ENCODE results near the gene NDUFAF3.
"Not testable (repeated sequence)": the region's sequence is repeated elsewhere in the genome, so short reads cannot be mapped to it uniquely, and the experiment has no call there.

NDUFAF3 gene

GRCh38 chr3:48999085-48999858, 22.6 kb upstream of the NDUFAF3 start:
- DNase-seq (ENCODE audit: insufficient read length, low spot score) (no peak), FAIRE-seq (no peak)
- 0 out of 2 replicates have a peak, but pooled peaks have one; percentile 25 for TF ChIP-seq POLR2AphosphoS5 (IDR thresholded peaks at IDR 0.05; ENCODE audit: low read depth, low read length)
- no peak for TF ChIP-seq PAX5 (IDR thresholded peaks at IDR 0.05; ENCODE audit: insufficient read depth, low read length, severe bottlenecking)
- no peak for TF ChIP-seq SPI1 (IDR thresholded peaks at IDR 0.05; ENCODE audit: low read depth, low read length)

DNA sequence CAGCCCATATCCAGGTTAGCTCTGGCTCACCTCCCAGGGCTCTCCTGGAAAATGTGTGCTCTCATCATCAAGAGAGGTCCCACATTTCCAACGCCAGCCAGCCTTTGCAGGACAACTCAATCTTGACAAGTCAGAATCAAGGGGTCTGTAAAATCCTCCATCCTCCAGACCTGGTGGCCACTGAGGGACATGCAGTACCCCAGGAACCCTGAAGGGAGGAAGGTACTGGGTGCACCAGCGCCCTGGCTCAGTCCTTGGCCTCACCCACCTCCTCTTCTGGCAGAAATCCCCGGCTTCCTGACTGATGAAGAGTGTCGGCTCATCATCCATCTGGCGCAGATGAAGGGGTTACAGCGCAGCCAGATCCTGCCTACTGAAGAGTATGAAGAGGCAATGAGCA, 20.8 kb upstream of the NDUFAF3 start:
- no peak for TF ChIP-seq PAX5 (IDR thresholded peaks at IDR 0.05; ENCODE audit: insufficient read depth, low read length, severe bottlenecking)
- TF ChIP-seq SPI1 (IDR thresholded peaks at IDR 0.05; ENCODE audit: low read depth, low read length), result no peak
- TF ChIP-seq POLR2A (IDR thresholded peaks at IDR 0.05; ENCODE audit: low read depth, low read length), result no peak
- no peak for TF ChIP-seq POLR2AphosphoS5 (IDR thresholded peaks at IDR 0.05; ENCODE audit: low read depth, low read length)
- DNase-seq (ENCODE audit: insufficient read length, low spot score) (no peak), FAIRE-seq (no peak)

DNA sequence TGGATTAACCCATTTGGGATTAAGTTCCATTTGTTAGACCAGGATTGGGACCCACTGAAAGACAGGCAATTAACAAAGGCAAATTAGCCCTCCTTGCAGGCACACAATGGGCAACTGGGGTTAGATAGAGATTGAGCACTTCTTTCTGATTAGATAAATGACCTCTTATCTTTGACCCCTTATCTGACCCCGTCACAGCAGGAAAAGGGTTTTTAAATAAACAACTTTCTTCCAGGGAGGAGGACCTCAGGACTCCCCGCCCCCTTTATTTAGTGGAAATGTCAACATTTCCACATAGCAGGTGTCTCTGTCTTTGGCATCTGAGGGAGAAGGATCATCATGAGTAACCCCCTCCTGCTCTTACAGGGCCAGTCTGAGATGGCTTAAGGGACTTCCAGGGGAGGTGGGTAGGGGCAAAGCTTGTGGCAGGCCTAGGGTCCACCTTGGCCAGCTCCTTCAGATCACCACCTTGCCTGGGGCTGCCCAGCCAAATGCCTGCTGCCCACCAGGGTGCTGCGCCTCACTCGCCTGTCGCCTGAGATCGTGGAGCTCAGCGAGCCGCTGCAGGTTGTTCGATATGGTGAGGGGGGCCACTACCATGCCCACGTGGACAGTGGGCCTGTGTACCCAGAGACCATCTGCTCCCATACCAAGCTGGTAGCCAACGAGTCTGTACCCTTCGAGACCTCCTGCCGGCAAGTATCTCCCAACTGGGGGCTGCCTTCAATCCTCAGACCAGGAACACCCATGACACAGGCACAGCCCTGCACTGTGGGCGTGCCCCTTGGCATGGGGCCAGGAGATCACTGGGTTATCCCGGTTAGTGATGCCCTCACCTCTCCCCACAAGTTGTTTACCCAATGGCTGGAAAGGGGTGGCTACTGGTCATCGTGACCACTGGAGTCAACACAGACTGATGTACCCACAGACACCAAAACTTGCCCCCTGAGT, 17.3 kb upstream of the NDUFAF3 start:
- no peak for TF ChIP-seq TAF1 (IDR thresholded peaks at IDR 0.05; ENCODE audit: low read depth, low read length)
- TF ChIP-seq POLR2AphosphoS5 (IDR thresholded peaks at IDR 0.05; ENCODE audit: low read depth, low read length), result no peak
- TF ChIP-seq POLR2A (IDR thresholded peaks at IDR 0.05; ENCODE audit: low read depth, low read length), result no peak
- FAIRE-seq (no peak), DNase-seq (ENCODE audit: insufficient read length, low spot score) (no peak)

- TF ChIP-seq POLR2A (IDR thresholded peaks at IDR 0.05; ENCODE audit: low read depth, low read length), result no peak
- TF ChIP-seq PAX5 (IDR thresholded peaks at IDR 0.05; ENCODE audit: insufficient read depth, low read length, severe bottlenecking), result no peak
- TF ChIP-seq POLR2AphosphoS5 (IDR thresholded peaks at IDR 0.05; ENCODE audit: low read depth, low read length), result no peak
- no peak for TF ChIP-seq POU2F2 (IDR thresholded peaks at IDR 0.05; ENCODE audit: low read depth, low read length)
- TF ChIP-seq SPI1 (IDR thresholded peaks at IDR 0.05; ENCODE audit: low read depth, low read length), result no peak
- TF ChIP-seq TAF1 (IDR thresholded peaks at IDR 0.05; ENCODE audit: low read depth, low read length), result no peak
- FAIRE-seq (no peak), DNase-seq (ENCODE audit: insufficient read length, low spot score) (no peak)
These were observed 16.6 kb upstream of the NDUFAF3 start for GRCh38 chr3:49005303-49005680.

DNA sequence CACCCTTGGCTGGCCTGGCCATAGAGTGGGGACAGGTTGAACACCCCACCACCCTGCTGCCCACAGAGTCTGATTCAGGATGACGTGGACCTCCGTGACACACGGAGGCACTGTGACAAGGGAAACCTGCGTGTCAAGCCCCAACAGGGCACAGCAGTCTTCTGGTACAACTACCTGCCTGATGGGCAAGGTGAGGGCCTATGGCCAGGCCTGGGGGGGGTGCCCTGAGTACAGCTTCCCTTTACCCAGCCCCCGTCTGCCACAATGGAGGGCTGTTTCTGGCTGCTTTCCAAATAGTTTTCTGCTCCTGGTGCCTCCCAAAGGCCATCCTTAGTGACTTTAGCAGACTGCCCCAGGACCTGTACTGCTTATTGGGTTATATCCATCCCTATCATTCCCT, 15.9 kb upstream of the NDUFAF3 start:
- TF ChIP-seq TAF1 (IDR thresholded peaks at IDR 0.05; ENCODE audit: low read depth, low read length), result no peak
- no peak for TF ChIP-seq PAX5 (IDR thresholded peaks at IDR 0.05; ENCODE audit: insufficient read depth, low read length, severe bottlenecking)
- TF ChIP-seq SPI1 (IDR thresholded peaks at IDR 0.05; ENCODE audit: low read depth, low read length), result no peak
- TF ChIP-seq POLR2A (IDR thresholded peaks at IDR 0.05; ENCODE audit: low read depth, low read length), result no peak
- no peak for TF ChIP-seq POLR2AphosphoS5 (IDR thresholded peaks at IDR 0.05; ENCODE audit: low read depth, low read length)
- no peak for TF ChIP-seq POU2F2 (IDR thresholded peaks at IDR 0.05; ENCODE audit: low read depth, low read length)
- DNase-seq (ENCODE audit: insufficient read length, low spot score) (no peak), FAIRE-seq (no peak)

- TF ChIP-seq PAX5 (IDR thresholded peaks at IDR 0.05; ENCODE audit: insufficient read depth, low read length, severe bottlenecking) (no peak), POLR2A (IDR thresholded peaks at IDR 0.05; ENCODE audit: low read depth, low read length) (no peak), SPI1 (IDR thresholded peaks at IDR 0.05; ENCODE audit: low read depth, low read length) (no peak), POU2F2 (IDR thresholded peaks at IDR 0.05; ENCODE audit: low read depth, low read length) (no peak), TAF1 (IDR thresholded peaks at IDR 0.05; ENCODE audit: low read depth, low read length) (no peak), POLR2AphosphoS5 (IDR thresholded peaks at IDR 0.05; ENCODE audit: low read depth, low read length) (no peak)
- DNase-seq (ENCODE audit: insufficient read length, low spot score), result no peak
- FAIRE-seq, result no peak
These were observed 15.4 kb upstream of the NDUFAF3 start for GRCh38 chr3:49006408-49007067.

GRCh38 chr3:49007068-49007770, 14.7 kb upstream of the NDUFAF3 start, which contains the start of gene WDR6:
TSS of gene WDR6 (plus strand) at chr3:49007391. CDS start at chr3:49007432, 41 bp downstream.
- DNase-seq (ENCODE audit: insufficient read length, low spot score), result peak; percentile 99
- FAIRE-seq, result peak; percentile 100
- TF ChIP-seq POLR2A (IDR thresholded peaks at IDR 0.05; ENCODE audit: low read depth, low read length) (peak; percentile 97), PAX5 (IDR thresholded peaks at IDR 0.05; ENCODE audit: insufficient read depth, low read length, severe bottlenecking) (peak; percentile 18), TAF1 (IDR thresholded peaks at IDR 0.05; ENCODE audit: low read depth, low read length) (peak; percentile 90), SPI1 (IDR thresholded peaks at IDR 0.05; ENCODE audit: low read depth, low read length) (no peak), POU2F2 (IDR thresholded peaks at IDR 0.05; ENCODE audit: low read depth, low read length) (peak; percentile 85), POLR2AphosphoS5 (IDR thresholded peaks at IDR 0.05; ENCODE audit: low read depth, low read length) (peak; percentile 97)

DNA sequence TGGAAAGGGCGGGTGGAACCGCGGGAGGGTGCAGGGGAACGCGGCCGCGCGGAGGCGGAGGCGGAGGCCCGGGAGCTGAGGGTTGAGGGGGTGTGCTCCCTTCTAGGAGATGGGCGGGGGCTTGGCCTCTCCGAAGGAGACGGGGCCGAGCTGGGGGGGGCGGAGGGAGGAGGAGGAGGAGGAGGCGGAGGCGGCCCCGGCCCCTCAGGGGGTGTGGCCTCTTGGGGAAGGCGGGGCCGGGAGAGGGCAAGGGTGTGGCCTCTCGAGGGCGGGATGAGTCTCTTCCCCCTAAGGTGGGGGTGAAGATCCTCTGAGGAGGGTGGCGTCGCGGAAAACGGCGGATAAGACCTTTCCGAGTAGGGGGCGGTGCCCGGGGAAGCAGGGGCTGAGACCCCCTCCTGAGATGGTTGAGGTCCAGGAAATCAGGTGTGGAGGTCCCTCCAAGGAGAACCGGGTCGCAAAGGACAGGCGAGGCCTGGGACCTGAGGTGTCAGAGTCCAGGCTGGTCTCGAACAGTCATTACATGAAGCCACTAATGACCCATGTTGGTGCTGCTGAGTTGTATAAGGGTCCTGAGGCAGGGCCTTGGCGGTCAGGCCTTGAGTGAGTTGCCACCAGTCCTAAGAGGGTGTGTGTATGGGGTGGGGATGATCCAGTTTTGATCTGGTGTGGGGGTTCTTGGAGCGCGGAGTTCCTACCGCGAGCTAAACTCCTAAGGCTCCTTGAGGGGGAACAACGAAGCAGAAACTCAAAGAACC, 14.0 kb upstream of the NDUFAF3 start:
- 0 out of 2 replicates have a peak, but pooled peaks have one; percentile 54 for TF ChIP-seq POU2F2 (IDR thresholded peaks at IDR 0.05; ENCODE audit: low read depth, low read length)
- no peak for TF ChIP-seq PAX5 (IDR thresholded peaks at IDR 0.05; ENCODE audit: insufficient read depth, low read length, severe bottlenecking)
- DNase-seq (ENCODE audit: insufficient read length, low spot score) (peak; percentile 80), FAIRE-seq (no peak)

DNA sequence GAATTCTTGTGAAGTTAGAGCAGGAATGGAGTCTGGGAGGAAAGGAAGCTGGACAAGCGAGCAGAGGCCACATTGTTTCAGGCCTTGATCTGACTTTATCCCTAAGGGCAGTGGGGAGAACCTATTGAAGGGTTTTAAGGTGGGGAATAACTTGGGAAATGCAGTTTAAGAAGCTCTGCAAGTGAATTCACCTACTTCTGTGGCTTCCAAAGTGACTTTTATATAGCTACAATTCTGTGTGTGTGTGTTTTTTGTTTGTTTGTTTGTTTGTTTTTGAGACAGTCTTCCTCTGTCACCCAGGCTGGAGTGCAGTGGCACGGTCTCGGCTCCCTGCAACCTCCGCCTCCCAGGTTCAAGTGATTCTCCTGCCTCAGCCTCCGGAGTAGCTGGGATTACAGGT, 13.3 kb upstream of the NDUFAF3 start:
- DNase-seq (ENCODE audit: insufficient read length, low spot score); FAIRE-seq: not testable (repeated sequence)
